OCI-LY7 (cell line): ENCODE results near the gene KDM6A. TPM values are rescaled to one million over a fixed set of nuclear protein-coding genes. Genes with fewer than 3 reads are reported as not detected.
A peak's percentile ranks its signal among the peaks of the same experiment; 100 is the strongest.
"Not testable (repeated sequence)": the region's sequence is repeated elsewhere in the genome, so short reads cannot be mapped to it uniquely, and the experiment has no call there.

Experiments used
- BruUV-seq: library from RNA; stranded (reverse); fragments of 400-500 nt; replicated peaks from 2 replicates; lab custom pipeline; 2021; lab: Mats Ljungman, UMichigan
- CTCF ChIA-PET: fragments of 300-600 bp; sonication (Branson Sonifier 250); formaldehyde crosslinking; loops from one replicate; lab custom pipeline; 2022; ENCODE audit warnings: antibody characterized with exemption; ENCODE audit not compliant: unreplicated experiment; lab: Charles Lee
- POLR2A ChIA-PET: fragments of 300-600 bp; sonication (Branson Sonifier 250); formaldehyde crosslinking; loops from one replicate; lab custom pipeline; 2022; ENCODE audit warnings: antibody characterized with exemption; lab: Charles Lee
- DNase-seq: peaks from one replicate; pipeline ENCODE4 v3.0.0-alpha.2; 2015; ENCODE audit warnings: low spot score
- H2AFZ ChIP-seq: fragments of 200-600 bp; sonication (generic), shearing (Covaris generic); 2 replicates; pipeline ENCODE4 v1.6.1; 2014; ENCODE audit warnings: mild to moderate bottlenecking, antibody characterized with exemption, low read length, moderate library complexity
- H3K27ac ChIP-seq: fragments of 200-600 bp; sonication (generic); 2 replicates; pipeline ENCODE4 v1.5.1; 2014; ENCODE audit warnings: mixed run types, low read depth, mild to moderate bottlenecking, moderate library complexity, low read length, inconsistent platforms; ENCODE audit not compliant: poor library complexity, severe bottlenecking
- H3K36me3 ChIP-seq: fragments of 200-600 bp; sonication (generic); 2 replicates; pipeline ENCODE4 v1.6.1; 2014; ENCODE audit warnings: mild to moderate bottlenecking, antibody characterized with exemption, low read length, moderate library complexity, mixed read lengths; ENCODE audit not compliant: insufficient read depth
- H3K4me1 ChIP-seq: fragments of 200-600 bp; sonication (generic); 2 replicates; pipeline ENCODE4 v1.5.1; 2014; ENCODE audit warnings: mild to moderate bottlenecking, low read length; ENCODE audit not compliant: insufficient read depth, poor library complexity, severe bottlenecking
- H3K4me2 ChIP-seq: fragments of 200-600 bp; sonication (generic); 2 replicates; pipeline ENCODE4 v1.6.1; 2014; ENCODE audit warnings: mild to moderate bottlenecking, low read length
- H3K4me3 ChIP-seq: fragments of 200-600 bp; sonication (generic); 2 replicates; pipeline ENCODE4 v1.5.1; 2014; ENCODE audit warnings: mild to moderate bottlenecking, low read depth, low read length; ENCODE audit not compliant: poor library complexity, severe bottlenecking
- H3K79me2 ChIP-seq: fragments of 200-600 bp; sonication (generic); 2 replicates; pipeline ENCODE4 v1.6.1; 2016; ENCODE audit warnings: low read depth, mild to moderate bottlenecking, low read length, moderate library complexity, mixed read lengths; ENCODE audit not compliant: insufficient read depth
- H3K9me2 ChIP-seq: fragments of 200-600 bp; sonication (generic); 2 replicates; pipeline ENCODE4 v1.6.1; 2016; ENCODE audit warnings: mild to moderate bottlenecking, low read length, mixed read lengths; ENCODE audit not compliant: insufficient read depth
- H3K9me3 ChIP-seq: fragments of 200-600 bp; sonication (generic); 2 replicates; pipeline ENCODE4 v1.6.1; 2014; ENCODE audit warnings: mild to moderate bottlenecking, mixed run types, low read length, mixed read lengths
- H4K20me1 ChIP-seq: fragments of 200-600 bp; sonication (generic); 2 replicates; pipeline ENCODE4 v1.6.1; 2014; ENCODE audit warnings: mild to moderate bottlenecking, antibody characterized with exemption, low read length, moderate library complexity, mixed read lengths; ENCODE audit not compliant: insufficient read depth
- CTCF ChIP-seq: fragments of 200-600 bp; sonication (generic); conservative IDR thresholded peaks from 2 replicates; pipeline ENCODE4 v1.5.1; 2014; ENCODE audit warnings: mild to moderate bottlenecking, antibody characterized with exemption, low read length, moderate library complexity, mixed read lengths
- EZH2phosphoT487 ChIP-seq: fragments of 200-600 bp; sonication (generic); IDR thresholded peaks from 2 replicates; pipeline ENCODE4 v1.6.1; 2018; ENCODE audit warnings: low read depth, borderline replicate concordance, mild to moderate bottlenecking, mixed run types, antibody characterized with exemption, low read length, moderate library complexity, mixed read lengths
- intact Hi-C: fragments of 100-400 bp; cut with micrococcal nuclease; formaldehyde crosslinking; loops from one replicate; pipeline ENCODE4 v1.10.0; 2022; ENCODE audit not compliant: unreplicated experiment
- total RNA-seq, 2 experiments: library from RNA; depleted of rRNA in 1 of 2; stranded (reverse); fragments of >200 nt in 1 of 2; shearing (Covaris generic) in 1 of 2; gene quantifications; 2 replicates each; pipeline ENCODE4 v1.2.3, GENCODE V29; 2014 to 2022

KDM6A gene
- total RNA-seq, 2 experiments from 2014 or later: 20.5 to 23.4 TPM

DNA sequence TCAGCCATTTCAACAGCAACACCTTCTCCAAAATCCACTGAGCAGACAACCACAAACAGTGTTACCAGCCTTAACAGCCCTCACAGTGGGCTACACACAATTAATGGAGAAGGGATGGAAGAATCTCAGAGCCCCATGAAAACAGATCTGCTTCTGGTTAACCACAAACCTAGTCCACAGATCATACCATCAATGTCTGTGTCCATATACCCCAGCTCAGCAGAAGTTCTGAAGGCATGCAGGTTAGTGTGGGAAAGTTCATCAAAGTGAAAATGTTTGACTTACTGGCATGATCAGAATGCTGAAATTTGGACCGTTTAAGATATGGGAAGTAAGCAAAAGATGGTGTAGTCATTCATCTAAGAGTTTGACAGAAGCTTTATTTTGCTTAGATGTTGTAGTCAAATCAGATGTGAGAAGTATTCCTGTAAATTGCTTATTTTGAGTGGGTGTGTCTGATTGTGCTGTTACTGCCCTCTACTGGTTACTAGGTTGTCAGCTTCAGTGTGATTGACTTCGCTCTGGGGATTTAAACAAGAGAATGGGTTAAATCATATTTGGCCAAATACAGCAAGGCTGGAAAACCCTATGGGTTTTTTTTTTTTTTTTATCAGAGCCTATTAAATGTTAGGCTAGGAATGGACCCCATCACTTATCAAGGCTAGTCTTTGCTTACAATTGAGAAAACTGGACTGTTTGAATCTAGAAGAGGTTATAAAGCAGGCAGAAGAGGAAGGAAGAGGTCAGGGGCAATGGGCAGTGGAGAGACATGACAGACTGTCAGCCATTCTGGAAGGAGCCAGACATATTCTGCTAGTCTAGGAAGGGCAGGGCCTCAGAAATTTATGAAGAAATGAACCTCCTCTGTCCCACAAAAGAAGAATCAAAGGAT is 197.4 kb downstream of the KDM6A start:
- Histone ChIP-seq H2AFZ (no peak overlapping the region), H3K27ac (no peak overlapping the region), H3K9me2 (no peaks in the 10 kb centered on the region), H3K79me2 (no peaks in the 10 kb centered on the region; the same call in 1 of the 2 replicates), H3K4me3 (no peak overlapping the region), H3K36me3 (peaks cover 26% of the 10 kb centered on the region), H3K4me1 (peaks cover 11% of the 10 kb centered on the region), H3K4me2 (no peak overlapping the region), H3K9me3 (no peaks in the 10 kb centered on the region), H4K20me1 (no peaks in the 10 kb centered on the region)
- intact Hi-C loops: loop anchor here (5.0 kb wide), 1 partner anchor 198 kb away; the partner anchor contains the start of gene KDM6A
- POLR2A ChIA-PET: no interaction called here
- TF ChIP-seq CTCF: peak; percentile 78
- no peak for TF ChIP-seq EZH2phosphoT487
- CTCF ChIA-PET: no interaction called here
- peak; percentile 54 for DNase-seq
- no TSS peak for BruUV-seq

DNA sequence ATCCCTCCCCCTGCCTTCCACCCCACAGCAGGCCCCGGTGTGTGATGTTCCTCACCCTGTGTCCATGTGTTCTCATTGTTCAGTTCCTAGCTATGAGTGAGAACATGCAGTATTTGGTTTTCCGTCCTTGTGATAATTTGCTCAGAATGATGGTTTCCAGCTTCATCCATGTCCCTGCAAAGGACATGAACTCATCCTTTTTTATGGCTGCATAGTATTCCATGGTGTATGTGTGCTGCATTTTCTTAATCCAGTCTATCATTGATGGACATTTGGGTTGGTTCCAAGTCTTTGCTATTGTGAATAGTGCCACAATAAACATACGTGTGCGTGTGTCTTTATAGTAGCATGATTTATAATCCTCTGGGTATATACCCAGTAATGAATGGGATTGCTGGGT is 200.0 kb downstream of the KDM6A start:
- Histone ChIP-seq H3K4me1 (peaks cover 16% of the 10 kb centered on the region), H3K36me3 (peaks cover 30% of the 10 kb centered on the region)
- H3K4me2 ChIP-seq, DNase-seq, H4K20me1 ChIP-seq, H2AFZ ChIP-seq, BruUV-seq, H3K27ac ChIP-seq, H3K4me3 ChIP-seq, H3K9me2 ChIP-seq, H3K79me2 ChIP-seq, CTCF ChIA-PET, H3K9me3 ChIP-seq: not testable (repeated sequence)
- POLR2A ChIA-PET: interaction anchor here (0.6 kb wide), 1 partner anchor 107 kb away, joined by 3 read pairs; no protein-coding TSS in a partner anchor
- intact Hi-C loops: loop anchor here (5.0 kb wide), 1 partner anchor 201 kb away; the partner anchor contains the start of gene KDM6A

DNA sequence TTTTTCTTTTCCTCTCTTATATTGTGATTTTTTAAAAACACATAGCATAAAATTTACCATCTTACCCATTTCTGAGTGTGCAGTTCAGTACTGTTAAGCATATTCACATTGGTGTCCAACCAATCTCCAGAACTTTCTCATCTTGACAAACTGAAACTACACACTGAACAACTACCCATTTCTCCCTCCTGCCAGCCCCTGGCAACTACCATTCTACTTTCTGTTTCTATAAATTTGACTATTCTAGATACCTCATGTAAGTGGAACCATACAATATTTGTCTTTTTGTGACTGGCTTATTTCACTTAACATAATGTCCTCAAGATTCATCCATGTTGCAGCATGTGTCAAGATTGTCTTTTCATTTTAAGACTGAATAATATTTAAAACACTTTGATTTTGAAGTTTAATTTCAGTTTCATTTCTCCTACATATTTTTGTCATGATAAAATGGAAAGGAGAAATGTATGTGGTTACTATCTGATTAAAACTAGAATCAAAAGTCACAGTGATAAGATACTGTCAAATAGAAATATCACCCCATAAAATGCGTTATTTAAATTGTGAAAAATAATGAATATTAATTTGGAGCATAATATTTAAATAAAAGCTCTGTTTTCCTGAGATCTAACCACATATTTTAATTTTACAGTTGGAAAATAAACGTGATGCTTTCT is 204.9 kb downstream of the KDM6A start:
- no peak overlapping the region for H3K4me2 ChIP-seq
- DNase-seq: no peak
- POLR2A ChIA-PET: interaction anchor here (0.6 kb wide), 1 partner anchor 17 kb away, joined by 4 read pairs; no protein-coding TSS in a partner anchor

More for the DNA sequence above, 204.9 kb downstream of the KDM6A start:
- BruUV-seq: no TSS peak
- H3K79me2 ChIP-seq: no peaks in the 10 kb centered on the region
- no peaks in the 10 kb centered on the region for H4K20me1 ChIP-seq
- no peaks in the 10 kb centered on the region for H3K9me3 ChIP-seq
- H2AFZ ChIP-seq: no peak overlapping the region
- no peak; the same call in 1 of the 2 replicates for TF ChIP-seq CTCF
- no peak for TF ChIP-seq EZH2phosphoT487
- H3K4me3 ChIP-seq: no peak overlapping the region
- intact Hi-C loops: no loop called here
- H3K27ac ChIP-seq: no peak overlapping the region
- no peaks in the 10 kb centered on the region for H3K9me2 ChIP-seq
- peaks cover 19% of the 10 kb centered on the region for H3K36me3 ChIP-seq
- peaks cover 5% of the 10 kb centered on the region for H3K4me1 ChIP-seq
- CTCF ChIA-PET: no interaction called here
